Fibroblast of skin of right biceps (primary cell): Measurements from ENCODE around the gene BMP3.

Experiments used
- DNase-seq: peaks from one replicate; pipeline ENCODE4 v3.0.0-alpha.2; 2013

Gene BMP3

DNA sequence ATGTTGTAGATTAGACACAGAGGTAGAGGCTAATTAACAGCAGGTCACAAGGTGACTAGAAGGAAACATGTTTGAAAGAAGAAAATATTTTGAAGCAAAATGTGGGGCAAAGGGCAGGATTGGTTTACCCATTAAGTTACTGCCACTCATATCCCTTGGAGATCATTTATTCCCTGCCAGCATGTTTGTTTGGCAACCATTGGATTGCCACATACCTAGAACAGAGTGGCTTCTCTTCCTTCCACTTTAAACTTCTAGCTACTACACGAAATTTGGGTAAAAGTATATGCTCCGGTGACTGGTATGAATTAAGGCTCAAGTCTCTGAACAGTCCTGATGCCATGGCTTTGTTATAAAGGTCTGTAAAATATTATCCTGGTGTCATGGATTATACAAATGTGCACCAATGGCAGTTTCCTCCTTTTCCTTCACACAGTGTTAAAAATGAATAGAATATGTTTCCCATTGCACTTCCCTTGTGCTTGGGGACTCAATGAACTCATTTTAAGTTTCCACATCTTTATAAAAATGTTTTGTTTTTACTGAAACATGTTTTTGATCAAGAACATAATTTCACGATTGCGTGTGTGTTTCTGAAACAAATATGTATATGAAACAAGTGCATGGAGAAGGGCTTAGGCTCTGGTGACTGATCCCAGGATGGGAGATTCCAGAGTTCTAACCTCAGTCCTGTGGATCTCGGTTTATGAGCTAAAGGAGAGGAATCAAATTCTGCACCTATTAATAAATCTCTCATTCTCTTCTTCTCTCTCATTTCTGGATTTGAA, 12.3 kb downstream of the BMP3 start:
- DNase-seq: no peak

- DNase-seq: no peak
Measured at GRCh38 chr4:81049330-81049729, 18.8 kb downstream of the BMP3 start.

- no peak for DNase-seq
Measured at GRCh38 chr4:81049907-81050306, 19.4 kb downstream of the BMP3 start.

DNA sequence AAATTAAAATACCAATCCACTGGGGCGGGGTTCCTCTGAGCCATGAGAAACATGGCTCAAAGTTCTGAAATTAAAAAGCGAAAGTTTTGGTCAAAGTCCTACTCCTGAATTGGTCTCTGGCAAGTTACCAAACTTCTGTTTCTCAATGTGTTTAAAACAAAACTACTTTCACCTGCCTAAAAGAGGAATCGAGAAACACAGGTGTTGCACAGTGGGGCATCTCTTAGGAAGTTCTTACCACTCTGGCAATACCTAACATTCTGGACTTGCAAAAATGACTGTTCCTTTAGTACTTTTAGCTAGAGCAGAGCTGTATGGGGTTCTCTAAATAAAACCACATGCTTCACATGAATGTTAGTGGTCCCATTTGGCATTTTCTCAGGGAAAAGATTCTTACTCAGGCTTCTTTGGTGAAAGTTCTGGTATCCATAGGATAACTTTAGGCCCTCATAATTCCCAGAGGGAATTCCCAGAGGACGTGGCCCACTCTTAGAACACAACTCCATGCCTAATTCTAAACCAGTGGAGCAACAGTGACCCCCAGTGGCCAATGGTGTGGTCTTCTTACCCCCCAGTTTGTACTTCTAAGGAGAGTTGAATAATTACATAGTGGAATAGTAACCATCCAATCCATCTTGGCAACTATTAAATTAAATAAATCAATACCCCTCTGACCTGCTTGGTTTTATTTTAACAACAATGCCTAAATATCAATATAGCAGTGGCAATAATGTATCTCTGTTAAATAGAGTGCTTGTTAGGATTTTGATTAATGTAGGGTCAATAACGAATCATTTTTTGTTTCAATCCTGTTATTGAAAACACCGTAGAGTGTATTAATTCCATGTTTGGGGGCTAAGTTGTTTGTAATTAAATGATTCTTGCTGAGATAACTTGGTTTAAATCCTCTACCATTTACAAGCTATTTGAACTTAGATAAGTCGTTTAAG, 21.9 kb downstream of the BMP3 start:
- DNase-seq: peak; percentile 78

DNA sequence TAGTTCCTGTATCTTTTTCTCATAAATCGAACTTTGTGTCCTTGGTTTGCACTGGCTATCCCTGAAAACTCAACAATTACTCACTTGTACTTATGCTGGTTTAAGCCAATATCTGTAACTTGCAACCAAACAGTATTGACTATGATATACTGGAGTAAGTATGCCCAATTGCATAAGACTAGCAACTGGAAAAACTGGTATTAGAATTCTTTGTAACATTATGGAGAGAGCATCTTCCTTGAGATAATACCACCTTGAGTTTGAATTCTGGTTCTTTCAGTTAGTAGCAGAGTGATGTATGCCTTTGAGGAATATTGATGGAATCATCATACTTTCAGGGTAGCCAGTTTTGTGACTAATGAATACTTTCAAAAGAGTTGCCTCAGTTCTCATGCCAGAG, 28.1 kb downstream of the BMP3 start:
- DNase-seq: no peak

DNA sequence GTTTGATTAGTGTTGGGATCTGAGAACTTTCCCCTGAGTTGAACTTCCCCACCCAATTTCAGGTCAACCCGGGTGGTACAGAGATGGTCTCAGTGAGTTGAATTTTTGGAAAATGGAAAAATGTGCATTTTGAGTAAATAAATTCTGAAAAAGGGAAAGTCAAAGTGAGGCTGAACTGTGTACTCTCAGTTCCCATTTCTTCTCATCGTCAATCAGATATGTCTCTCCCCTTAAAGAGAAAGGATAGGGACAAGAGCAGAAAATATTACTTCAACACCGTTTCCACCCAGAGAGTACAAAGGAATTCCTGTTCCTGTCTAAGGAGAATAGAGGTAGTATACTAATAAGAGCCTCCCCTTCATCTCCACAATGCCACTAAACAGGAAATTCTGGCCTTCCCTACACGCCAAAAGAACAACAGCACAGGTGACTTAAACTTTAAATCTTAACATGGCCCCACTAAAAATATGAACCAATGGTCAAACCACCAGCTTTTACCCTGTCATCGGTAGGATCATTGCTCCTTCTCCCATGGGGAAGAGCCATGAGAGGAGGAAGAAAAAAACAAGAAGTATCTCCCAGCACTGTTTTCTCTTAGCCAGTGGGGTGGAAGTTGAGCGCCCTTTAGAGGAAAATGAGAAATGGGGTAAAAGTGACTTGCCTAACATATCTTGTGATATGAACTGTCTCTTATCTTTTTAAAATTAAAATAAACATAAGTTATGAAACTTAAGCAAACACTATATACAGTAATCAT, 30.3 kb downstream of the BMP3 start:
- DNase-seq: no peak

DNA sequence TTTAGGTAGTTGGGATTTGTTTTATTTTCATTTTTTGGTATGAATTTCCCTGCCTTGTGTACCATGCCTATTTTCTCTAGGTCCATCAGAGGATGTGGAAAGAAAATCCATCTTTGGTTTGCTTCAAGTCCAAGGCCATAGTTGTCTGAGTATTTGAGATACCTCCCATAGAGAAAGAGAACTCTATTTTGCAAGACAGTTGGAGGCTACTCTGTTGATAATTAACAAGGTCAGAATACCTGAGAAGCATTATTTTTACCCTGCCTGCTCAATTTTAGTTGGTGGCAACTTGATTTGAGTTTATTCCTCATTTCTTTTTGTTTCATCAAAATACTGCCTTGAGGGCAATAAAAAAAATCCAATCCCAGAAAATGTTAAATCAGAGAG, 30.8 kb downstream of the BMP3 start:
- no peak for DNase-seq

DNA sequence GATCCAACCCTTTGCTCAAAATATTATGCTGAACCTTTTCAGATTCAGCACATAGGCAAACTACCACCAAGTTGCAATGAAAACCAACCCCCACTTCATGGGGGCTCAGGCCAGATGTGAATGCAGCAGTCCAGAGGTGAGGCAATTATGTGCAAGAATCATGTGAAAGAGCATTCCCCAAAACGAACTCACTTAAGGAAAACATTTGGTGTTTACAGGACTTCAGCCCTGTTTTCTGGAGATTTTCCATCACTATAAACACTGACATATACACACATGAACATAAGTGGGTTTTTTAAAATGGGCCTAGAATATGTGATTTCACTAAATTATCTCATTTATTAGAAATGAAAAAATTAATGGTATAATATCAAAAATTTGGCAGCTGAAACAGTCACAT, 31.5 kb downstream of the BMP3 start:
- no peak for DNase-seq

- DNase-seq: no peak
Measured at GRCh38 chr4:81065446-81065845, 34.9 kb downstream of the BMP3 start.

GRCh38 chr4:81069706-81070331, 39.3 kb downstream of the BMP3 start:
- DNase-seq: peak; percentile 85

- DNase-seq: no peak
Measured at GRCh38 chr4:81071013-81071412, 40.5 kb downstream of the BMP3 start.

DNA sequence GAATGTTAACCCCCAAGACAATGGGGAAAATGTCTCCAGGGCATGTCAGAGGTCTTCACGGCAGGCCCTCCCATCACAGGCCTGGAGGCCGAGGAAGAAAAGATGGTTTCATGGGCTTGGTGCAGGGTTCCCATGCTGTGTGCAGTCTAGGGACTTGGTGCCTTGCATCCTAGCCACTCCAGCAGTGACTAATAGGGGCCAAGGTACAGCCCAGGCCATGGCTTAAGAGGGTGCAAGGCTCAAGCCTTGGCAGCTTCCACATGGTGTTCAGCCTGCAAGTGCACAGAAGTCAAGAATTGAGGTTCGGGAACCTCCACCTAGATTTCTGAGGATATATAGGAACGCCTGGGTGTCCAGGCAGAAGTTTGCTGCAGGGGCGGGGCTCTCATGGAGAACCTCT, 50.6 kb downstream of the BMP3 start:
- DNase-seq: no peak

DNA sequence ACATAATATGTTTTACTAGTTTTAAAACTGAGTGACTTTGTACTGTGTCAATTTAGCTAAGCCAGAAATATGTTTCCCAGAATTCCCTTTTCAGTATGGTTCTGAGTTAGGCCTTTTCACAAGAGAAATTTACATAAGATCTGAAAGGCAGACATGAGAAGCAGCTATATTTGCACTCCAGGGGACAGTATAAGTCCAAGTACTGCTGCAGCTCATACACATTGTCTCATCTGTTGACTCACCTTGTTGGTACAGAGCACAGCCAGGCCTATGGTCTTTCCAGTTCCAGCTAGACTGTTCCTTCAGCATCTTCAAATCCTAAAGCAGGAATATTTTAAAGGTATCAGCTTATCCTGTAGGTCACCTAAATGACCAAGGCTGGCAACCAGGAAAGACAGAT, 53.5 kb downstream of the BMP3 start:
- DNase-seq: peak; percentile 55

DNA sequence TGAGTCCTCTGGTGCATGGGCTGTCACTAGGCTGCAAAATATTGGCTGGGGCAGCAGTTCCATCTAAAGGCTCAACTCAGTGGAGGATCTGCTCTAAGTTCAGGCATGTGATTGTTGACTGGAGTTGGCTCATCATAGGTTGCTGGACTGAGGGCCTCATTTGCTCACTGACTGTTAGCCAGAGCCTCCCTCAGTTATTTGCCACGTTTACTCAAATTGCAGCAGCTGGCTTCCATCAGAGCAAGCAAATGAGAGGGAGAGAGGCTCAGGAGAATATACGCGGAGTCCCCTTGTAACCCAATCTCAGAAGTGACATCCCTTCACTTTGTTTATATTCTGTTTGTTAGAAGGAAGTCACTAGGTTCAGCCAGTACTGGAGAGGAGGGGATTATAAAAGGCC, 54.1 kb downstream of the BMP3 start:
- DNase-seq: no peak

- DNase-seq: peak; percentile 7
Measured at GRCh38 chr4:81085291-81085690, 54.8 kb downstream of the BMP3 start.

DNA sequence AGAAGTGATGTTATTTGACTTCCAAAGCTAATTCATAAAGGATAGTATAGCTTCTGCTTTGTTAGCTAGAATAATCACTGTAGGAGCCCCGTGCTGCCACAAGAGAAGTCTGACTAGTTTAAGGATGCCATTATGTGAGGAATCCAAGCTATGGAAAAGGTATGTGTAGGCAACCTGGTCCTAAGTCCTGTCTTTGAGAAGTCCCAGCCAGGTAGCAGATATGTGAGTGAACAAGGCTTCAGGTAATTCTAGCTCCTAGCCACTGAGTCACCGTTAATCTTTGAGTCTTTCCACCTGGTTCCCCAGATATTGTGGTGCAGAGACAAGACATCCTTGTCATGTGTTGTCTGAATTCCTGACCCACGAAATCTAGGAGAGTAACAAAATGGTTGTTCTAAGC, 55.5 kb downstream of the BMP3 start:
- DNase-seq: no peak

- DNase-seq: no peak
Measured at GRCh38 chr4:81093720-81094401, 63.4 kb downstream of the BMP3 start.

- DNase-seq: no peak
Measured at GRCh38 chr4:81095389-81095788, 64.9 kb downstream of the BMP3 start.

- DNase-seq: no peak
Measured at GRCh38 chr4:81096566-81096965, 66.1 kb downstream of the BMP3 start.

- no peak for DNase-seq
Measured at GRCh38 chr4:81102107-81102506, 71.6 kb downstream of the BMP3 start.

GRCh38 chr4:81106150-81106549, 75.6 kb downstream of the BMP3 start:
- DNase-seq: no peak
